Brain pericyte (primary cell): ENCODE measurements around the gene ZFP36.
"Not testable (repeated sequence)": the region's sequence is repeated elsewhere in the genome, so short reads cannot be mapped to it uniquely, and the experiment has no call there.

ENCODE experiments used
- DNase-seq: peaks from one replicate; pipeline ENCODE4 v3.0.0-alpha.2; 2012; ENCODE audit warnings: low read depth, low spot score

ZFP36 gene

GRCh38 chr19:39445196-39446111 is 38.8 kb downstream of the ZFP36 start, which contains the start of gene SUPT5H:
TSS of gene SUPT5H (plus strand) at chr19:39445582. CDS start at chr19:39445891, 309 bp downstream.
- peak; percentile 94 for DNase-seq

GRCh38 chr19:39446365-39447084 is 39.9 kb downstream of the ZFP36 start:
- DNase-seq: no peak

GRCh38 chr19:39448271-39448670 is 41.6 kb downstream of the ZFP36 start:
- no peak for DNase-seq

GRCh38 chr19:39449116-39449797 is 42.6 kb downstream of the ZFP36 start:
- no peak for DNase-seq

- not testable (repeated sequence) for DNase-seq
Measured at GRCh38 chr19:39451257-39451656, 44.6 kb downstream of the ZFP36 start.
